LoVo (cell line): ENCODE measurements around the gene CD1D.
"Not testable (repeated sequence)": the region's sequence is repeated elsewhere in the genome, so short reads cannot be mapped to it uniquely, and the experiment has no call there.

Experiments used
- DNase-seq: peaks from one replicate; pipeline ENCODE4 v3.0.0-alpha.2; 2016; ENCODE audit warnings: low spot score

The CD1D gene

DNA sequence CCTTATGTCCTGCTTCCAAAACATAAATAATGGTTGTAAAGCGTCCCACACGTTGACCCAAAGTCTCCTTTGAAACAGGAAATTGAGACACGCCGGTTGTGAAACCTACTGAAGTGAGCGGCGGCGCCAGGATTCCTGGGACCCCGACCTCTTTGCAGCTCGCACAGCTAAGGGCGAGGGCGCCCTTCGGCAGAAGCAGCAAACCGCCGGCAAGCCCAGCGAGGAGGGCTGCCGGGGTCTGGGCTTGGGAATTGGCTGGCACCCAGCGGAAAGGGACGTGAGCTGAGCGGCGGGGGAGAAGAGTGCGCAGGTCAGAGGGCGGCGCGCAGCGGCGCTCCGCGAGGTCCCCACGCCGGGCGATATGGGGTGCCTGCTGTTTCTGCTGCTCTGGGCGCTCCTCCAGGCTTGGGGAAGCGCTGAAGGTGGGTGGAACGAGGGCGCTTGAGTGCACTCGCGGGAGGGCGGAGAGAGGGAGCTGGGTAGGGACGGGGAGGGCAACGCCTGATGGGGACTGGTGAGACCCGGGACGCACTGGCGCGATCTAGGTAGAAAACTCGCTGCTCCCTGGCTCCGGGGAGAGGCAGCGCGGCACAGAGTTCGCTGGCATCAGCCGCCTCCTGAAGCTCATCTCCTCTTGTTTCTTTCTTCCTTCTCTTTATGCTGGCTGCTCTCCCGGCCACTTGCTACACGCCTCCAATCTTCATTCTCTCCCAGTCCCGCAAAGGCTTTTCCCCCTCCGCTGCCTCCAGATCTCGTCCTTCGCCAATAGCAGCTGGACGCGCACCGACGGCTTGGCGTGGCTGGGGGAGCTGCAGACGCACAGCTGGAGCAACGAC lies at the start of gene CD1D:
Gene CD1D (plus strand): TSS at position 155 of the 836 bp plus-strand sequence. CDS start 207 bp downstream, at position 362.
- no peak for DNase-seq

DNA sequence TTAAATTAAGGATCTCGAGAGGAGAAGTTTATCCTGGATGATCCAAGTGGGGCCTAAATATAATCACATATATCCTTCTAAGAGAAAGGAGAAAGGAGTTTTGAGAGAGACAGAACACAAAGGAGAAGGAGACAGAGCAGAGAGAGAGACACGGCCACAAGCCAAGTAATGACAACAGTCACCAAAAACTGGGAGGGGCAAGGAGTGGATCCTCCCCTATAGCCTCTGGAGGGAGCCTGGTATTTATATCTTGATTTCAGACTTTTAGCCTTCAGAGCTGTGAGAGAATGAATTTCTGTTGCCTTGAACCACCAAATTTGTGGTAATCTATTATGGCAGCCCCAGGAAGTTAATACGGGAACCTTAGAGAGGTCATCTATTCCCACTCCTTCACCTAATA lies 49.5 kb upstream of the CD1D start:
- no peak for DNase-seq

DNA sequence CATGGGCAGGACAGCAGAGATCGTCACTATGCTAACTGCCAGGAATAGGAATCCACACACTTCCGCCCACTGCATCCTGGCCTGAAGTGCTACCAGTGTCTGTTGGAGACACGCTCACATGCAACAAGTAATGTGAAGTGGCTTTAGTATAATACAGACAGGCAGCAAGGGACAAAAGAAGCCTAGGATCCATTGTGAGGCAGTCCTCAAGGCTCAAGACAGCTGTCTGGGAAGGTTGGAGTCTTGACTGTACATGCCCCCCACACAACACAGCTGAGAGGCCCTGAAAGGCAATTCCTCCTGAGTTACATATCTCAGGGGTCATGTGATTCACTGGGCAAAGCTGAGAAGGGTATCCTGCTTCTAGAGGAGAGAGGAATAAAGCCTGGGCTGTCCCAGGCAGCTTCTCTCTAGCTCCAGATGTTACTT lies 39.9 kb upstream of the CD1D start:
- no peak for DNase-seq

DNA sequence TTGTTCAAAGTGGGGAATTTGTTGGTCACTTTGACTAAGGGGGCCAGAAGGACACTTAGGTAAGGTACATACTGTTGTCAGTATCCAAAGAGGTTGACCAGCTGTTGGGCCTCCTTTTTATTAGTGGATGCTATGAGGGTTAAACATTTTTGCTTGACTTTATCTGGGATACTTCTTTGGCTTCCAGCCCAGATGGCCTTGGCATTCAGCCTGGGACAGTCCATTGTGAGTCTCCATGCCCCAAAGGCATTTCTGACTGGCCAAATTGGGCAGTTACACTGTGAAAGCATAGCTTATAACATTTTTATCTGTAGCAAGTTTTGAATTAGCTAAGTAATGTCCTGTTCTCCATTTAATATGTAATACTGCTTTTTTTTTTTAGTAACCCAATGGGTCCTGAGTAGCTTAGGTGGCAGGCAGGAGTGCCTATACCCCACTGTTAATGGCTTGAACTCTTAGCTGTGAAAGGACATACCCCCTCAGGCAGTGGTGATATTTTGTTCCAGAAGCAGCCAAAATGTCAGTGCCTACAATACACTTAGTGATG lies 35.4 kb upstream of the CD1D start:
- no peak for DNase-seq

DNA sequence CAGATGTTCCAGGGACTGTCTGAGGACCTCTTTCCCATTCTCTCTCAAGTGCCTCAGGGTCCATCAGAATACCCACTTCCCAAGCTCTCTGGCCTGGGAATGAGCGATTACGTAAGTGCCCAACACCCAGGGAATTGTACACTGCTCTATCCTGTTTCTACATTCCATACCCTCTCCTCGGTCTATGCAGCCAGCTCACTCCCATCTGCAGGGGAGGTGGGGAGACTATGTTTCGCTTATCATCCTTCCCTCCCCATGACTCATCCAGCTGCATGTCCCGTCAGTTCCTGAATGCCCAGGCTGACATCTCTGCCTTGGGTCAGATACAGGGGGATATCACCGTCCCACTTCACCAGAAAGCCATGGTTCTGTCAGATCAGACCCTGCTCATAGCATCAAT lies 34.5 kb upstream of the CD1D start:
- no peak for DNase-seq

DNA sequence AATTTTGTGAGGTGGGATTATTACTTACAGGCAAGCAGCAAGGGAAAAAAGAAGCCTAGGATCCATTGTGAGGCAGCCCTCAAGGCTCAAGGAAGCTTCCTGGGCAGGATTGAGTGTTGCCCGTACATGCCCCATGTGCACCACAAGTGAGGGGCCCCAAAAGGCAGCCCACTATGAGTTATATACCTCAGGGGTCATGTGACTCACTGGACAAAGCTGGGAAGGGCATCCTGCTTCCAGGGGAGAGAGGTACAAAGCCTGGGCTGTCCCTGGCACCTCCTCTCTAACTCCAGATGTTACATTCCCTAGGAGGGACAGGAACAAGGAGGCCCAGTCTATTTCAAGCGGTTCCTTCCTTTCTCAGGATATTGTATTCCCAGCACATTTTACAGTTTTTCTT lies 34.0 kb upstream of the CD1D start:
- no peak for DNase-seq

DNA sequence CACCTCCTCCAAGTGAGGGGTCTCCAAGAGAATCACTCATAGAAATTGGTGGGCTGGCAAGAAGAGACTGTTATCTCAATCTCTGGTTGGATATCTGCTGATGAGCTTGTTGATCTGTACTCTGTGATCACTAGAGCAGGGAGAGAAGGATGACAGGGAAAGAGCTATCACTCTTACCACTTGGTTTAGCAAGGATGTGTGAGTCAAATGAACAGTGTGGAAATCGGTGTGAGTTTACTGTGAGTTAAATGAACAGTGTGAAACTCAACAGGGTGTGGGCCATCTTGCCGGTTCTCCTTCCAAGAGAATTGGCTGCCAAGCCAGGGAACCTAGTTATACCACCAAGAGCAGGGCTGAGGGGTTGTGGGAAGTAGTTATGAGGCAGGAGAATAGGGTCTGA lies 33.3 kb upstream of the CD1D start:
- no peak for DNase-seq

DNA sequence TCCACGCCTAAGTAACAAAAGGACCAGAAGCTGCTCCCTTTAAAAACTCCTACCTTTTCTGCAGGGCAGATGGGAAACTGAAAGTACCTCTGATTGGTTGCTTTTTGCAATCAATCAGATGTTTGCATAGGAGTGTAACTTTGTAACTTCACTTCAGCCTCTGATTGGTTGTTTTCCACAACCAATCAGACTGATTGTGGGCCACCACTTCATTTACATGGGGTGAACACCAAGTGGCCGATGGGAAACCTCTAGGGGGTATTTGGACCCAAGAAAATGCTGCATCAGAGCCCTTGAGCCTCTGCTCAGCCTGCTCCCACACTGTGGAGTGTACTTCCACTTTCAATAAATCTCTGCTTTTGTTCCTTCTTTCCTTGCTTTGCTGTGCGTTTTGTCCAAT lies 32.8 kb upstream of the CD1D start:
- DNase-seq: no peak

DNA sequence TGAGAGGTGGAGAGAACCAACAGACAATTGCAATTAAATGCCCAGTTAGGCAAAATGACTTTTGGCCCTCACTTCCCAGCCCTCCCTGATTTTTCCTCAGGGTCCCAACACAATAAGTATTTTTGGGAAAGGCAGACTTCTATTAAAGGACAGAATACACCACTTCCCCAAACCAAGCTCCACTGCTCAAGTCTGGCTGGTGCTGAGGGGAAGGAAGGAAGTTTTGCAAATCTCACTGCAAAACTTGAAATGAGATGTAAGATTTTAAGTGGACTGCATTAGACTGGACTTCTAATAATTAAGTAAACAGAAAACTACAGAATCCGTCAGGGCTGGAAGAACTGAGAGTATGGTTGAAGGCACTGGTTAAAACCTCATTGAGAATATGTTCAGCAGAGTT lies 32.2 kb upstream of the CD1D start:
- no peak for DNase-seq

DNA sequence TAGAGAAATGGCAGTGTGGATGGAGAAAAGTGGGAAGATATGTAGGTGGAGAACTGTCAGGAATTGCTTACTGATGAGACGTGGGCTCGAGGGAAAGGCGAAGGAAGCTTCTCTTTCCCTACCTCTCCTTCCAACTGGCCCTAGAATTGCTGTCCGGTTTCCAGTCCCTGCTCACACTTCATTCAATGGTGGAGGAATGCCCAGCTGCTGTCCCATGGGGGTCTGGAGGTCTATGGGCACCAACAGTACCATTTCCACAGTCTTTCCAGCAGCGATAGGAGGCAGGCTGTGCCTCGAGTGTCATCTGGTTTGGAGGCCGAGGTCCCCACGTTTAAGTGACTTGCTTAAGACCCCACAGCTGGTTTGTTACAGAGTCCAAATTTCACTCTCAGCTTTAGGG lies 31.5 kb upstream of the CD1D start:
- no peak for DNase-seq

DNA sequence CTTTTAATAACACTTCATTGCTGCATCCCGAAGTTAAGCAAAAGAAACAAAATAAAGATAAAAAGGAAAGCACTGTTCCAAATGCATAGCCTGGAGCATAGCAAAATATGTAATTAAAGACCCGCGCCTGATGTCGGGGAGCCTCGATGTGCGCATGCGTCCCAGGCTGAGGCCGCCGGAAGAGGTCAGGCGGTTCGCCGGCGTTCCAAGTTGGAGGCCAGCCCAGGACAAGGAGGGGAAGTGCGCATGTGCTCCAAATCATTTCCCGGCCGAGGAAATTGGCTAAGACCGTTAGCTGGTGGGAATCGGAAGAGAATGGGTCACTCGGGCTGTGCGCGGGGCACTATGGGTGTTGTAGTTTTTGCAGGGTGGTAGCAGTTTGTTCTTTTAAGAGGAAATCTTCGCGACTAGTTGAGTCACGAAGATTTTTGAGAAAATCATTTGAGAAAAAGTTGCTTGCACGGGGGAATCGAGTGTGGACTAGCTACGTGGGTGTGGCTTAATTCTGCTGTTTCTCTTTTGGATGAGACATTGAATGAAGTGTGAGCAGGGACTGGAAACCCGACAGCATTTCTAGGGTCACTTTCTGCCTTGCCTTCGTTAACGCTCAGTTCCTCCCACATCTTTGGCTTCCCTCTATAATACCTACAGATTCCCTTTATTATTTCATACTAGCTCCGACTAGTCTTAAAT lies 31.0 kb upstream of the CD1D start:
- DNase-seq: peak; percentile 83

DNA sequence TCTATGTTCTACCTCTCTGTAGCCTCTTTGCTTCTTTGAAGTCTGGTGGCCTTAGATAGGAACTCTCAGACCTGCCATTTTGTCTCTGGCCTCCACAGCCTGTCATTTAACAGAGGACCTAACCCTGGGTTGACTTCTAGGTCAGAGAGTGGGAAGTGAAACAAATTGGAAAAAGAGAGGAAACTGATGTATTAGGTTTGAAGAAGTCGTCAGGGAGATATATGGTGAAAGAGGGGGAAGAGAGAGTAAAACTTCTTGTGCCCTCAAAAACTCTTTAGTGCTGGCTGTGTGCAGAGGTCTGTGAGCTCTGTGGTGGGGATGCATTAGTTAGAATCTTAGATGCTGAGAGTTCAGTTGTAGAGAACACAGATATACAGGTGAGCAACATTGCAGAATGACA lies 30.2 kb upstream of the CD1D start:
- DNase-seq: no peak

DNA sequence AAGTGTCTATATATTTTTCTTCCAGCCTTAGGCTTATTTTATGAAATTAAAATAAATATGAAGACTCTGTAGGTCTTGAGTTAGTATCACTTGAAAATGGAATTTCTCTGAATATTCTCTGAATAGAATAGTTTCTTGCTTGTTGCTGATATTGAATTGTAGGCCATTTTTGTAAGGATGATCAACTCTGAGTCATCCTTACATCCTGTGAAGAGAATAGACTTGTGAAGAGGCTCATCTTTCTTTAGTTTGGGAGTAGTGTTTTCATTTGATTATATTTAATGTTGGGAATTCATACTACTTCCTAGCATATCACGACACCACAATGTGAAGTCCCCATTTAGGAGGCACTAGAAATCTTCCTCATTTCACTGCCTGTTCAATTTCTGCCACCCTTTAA lies 27.5 kb upstream of the CD1D start:
- DNase-seq: no peak

DNA sequence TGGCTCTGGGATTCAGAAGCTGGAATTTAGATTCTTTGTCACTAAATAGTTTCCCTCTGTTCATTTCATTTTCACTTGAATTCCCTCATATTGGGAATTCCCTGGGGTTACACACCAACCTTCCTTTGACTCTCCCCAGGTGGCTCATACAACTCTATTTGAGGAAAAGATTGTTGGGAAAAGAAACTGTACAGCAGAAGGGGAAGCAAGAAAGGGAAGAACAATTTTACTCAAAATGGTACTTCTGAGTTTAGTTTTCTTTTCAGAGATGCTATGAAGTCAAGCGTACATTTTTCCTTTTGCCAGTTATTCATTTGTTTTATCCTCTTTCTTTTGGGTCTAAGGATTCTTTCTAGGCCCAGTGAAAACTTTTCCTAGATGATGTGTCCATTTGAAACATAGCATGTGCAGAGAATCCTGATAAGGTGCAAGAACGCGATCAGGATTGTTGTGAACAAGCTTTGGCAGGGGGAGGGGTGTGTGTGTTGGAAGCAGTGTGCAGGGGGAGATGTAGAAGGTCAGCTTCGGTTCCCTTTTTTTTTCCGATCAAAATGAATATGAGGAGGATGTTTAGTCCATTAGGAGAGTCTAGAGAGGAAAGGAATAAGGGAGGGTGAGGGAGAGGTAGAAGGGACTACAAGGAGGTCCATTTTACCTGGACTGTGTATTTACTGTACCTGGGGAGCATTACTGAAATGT lies 26.8 kb upstream of the CD1D start:
- no peak for DNase-seq

DNA sequence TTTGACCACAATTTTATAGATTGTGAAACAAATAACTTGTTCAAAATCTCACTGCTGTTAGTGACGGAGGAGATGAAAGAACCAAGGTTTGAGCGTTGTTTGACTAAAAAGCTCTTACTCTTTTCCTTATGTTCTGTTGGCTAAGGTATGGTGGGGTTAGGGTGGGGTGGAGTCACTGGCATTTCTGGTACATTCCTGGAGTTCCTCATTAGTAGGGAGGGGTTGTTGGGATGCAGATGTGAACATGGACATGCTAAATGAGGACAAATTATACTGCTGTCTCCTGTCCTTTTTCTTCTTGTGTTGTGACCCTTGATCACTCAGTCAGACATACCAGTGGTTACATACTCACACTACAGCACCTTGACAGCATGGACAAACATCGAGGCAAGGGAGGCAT lies 26.2 kb upstream of the CD1D start:
- no peak for DNase-seq

DNA sequence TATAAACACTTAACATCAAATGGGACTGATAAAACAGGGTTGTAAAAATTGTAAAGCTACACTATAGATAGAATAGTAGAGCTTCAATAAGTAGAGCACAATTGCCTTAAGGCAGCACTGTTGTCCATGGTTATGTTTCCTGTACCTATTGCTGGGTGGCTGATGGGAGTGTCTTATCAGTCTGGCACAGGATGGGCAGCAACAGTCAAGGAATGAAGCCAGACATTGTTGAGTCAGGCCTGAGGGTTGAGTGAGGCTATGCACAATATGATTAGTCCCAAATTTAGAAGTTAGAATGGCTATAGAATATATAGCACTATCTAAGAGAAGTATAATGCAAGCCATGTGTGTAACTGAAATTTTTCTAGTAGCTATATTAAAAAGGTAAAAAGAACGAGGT lies 25.0 kb upstream of the CD1D start:
- no peak for DNase-seq

DNA sequence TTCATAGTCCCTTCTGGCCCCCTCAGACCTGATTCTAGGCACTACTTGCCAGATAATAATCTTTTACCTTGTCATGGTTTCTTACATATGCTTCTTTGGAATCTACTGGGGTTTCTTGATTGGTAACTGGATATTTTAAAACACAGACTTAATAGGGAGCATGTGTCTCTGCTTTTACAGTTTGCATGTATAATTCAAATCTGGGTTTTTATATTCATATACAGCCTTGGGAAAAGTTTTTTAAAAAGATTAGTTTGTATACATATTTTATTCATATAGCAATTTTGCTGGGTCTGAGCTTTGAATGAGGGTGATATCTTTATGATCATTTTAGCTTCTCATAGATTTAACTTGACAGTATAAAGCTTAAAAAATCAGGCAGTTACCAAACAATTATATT lies 21.1 kb upstream of the CD1D start:
- DNase-seq: no peak

DNA sequence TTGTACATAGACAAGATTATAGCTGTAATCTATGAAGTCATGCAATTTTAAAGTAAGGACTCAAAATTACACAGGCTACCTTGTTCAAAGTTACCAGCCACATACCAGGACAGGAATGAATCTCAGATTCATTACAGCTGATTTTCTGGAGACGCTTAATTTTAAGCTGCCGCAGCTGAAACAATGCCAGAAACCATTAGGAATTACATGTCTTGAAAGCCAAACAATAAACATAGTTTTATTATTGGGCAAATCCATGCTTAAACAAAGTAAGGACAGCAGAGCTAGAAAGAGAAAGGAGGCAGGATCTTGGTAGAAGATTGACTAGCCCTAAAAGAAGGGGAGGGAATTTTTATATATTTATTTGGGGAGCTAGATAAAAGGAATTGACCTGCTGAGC lies 19.2 kb upstream of the CD1D start:
- no peak for DNase-seq

DNA sequence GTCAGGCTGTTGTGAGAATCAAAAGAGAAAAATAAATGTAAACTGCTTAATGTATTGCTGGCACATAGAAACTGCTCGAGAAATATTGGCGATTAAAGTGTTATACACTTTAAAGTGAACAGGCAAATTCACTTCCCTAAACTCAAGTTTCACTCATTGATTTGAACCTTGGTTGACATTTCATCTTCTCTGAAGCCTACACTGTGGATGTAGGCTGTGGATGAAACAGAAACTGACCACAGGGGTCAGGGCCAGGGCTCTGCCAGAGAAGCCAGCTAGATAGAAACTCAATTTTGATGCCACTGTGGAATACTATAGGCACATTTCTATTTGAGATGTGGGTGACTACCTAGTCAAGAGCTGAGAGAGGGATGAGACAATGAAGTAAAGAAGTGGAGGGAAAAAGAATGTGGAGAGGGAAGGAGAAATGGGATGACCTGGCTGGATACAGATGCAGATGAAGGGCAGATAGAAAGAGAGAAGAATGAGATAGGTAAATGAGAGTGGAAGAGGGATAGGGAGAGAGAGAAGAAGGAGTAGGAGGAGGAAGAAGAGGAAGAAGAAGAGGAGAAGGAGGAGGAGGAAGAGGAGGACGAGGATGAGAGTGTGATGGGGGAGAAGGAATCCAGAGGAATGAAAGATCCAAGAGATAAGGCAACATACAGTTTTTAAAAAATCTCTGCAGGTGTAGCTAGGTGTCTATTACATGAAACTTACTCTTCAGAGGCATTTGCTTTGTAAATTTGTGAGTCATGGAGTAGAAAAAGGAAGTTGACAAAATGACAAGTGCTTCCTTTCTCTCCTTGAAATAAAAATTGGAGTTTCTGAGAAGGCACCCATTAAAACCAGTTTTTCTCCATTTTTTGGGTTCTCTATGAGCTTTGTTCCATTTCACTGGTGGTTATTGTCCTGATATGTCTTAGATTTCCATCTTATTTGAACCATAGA lies 17.4 kb upstream of the CD1D start:
- no peak for DNase-seq

DNA sequence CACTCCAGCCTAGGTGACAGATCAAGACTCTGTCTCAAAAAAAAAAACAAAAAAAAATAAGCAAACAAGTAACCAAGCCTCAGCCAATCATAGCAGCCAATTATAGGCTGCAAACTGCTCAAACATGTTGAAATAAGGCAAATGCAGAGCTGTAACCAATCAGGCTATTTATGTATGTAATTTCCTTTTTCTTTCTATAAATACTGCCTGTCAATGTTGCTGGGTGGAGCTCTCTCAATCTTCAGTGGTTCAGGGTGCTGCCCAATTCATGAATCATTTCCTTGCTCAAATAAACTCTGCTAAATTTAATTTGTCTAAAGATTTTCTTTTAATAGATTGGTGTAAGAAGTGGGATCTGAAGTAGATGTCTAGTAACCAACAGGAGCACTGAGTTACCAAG lies 11.6 kb upstream of the CD1D start:
- DNase-seq: no peak

DNA sequence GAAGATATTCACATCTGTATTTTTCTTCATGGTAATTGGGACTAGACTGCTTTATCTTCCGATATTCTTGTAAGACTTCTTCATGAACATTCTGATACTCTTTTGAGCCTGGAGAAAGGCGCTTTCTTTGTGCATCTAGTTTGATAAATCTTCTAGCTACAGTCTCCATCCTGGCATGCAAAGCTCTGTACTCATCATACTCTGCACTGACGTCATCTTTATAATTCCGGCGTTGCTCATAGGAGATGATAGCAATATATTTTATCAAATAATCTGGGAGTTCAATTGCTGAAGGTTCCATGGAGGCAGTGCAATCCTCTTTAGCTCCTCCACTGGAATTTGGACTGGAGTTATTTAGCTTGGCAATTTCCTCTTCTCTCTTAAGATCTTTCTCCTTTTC lies 4.8 kb upstream of the CD1D start:
- DNase-seq: not testable (repeated sequence)

DNA sequence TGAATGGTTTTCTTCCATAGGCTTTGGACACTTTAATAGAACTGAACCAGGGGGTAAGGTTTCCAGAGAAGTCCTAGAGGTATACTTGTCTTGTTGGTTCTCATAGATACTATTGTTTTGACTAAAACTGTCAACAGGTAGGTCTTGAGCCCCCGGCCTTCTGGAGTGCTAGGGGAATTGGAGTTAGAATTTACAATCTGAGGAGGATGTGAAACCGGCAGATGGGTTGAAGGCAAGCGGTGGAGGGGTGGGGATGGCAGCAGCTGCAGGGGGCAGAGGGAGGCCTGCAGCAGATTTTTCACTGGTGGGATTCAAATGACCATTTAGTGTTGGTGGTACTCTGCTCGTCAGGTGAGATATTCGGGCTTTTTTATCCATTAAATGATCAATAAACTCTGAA lies 4.3 kb upstream of the CD1D start:
- no peak for DNase-seq
